Smooth muscle cell (in vitro differentiated cells): ENCODE measurements around the gene PHLDA3. TPM values are rescaled to one million over a fixed set of nuclear protein-coding genes. Genes with fewer than 3 reads are reported as not detected.

Source experiments
- DNase-seq: peaks from one replicate; lab custom pipeline; 2025; ENCODE audit not compliant: unreplicated experiment; lab: John Stamatoyannopoulos, UW
- H2AFZ ChIP-seq: fragments of 200-600 bp; sonication (generic); 2 replicates; pipeline ENCODE4 v1.6.0; 2016; ENCODE audit warnings: antibody characterized with exemption, low read depth, mild to moderate bottlenecking
- H3F3A ChIP-seq: fragments of 200-600 bp; sonication (generic); 2 replicates; pipeline ENCODE4 v1.6.0; 2017; ENCODE audit warnings: antibody characterized with exemption, low read depth
- H3K27ac ChIP-seq: fragments of 200-600 bp; sonication (generic); 2 replicates; pipeline ENCODE4 v1.5.1; 2016; ENCODE audit warnings: low read depth, mild to moderate bottlenecking
- H3K27me3 ChIP-seq: fragments of 200-600 bp; sonication (generic); 2 replicates; pipeline ENCODE4 v1.6.1; 2016; ENCODE audit warnings: low read depth, mild to moderate bottlenecking
- H3K36me3 ChIP-seq: fragments of 200-600 bp; sonication (generic); 2 replicates; pipeline ENCODE4 v1.5.1; 2016; ENCODE audit warnings: low read depth
- H3K4me1 ChIP-seq: fragments of 200-600 bp; sonication (generic); 2 replicates; pipeline ENCODE4 v1.5.1; 2016; ENCODE audit warnings: low read depth
- H3K4me2 ChIP-seq: fragments of 200-600 bp; sonication (generic); 2 replicates; pipeline ENCODE4 v1.6.0; 2016; ENCODE audit warnings: mild to moderate bottlenecking
- H3K4me3 ChIP-seq: fragments of 200-600 bp; sonication (generic); 2 replicates; pipeline ENCODE4 v1.5.1; 2016; ENCODE audit warnings: mild to moderate bottlenecking
- H3K79me2 ChIP-seq: fragments of 200-600 bp; sonication (generic); 2 replicates; pipeline ENCODE4 v1.6.0; 2016; ENCODE audit warnings: low read depth, mild to moderate bottlenecking
- H3K9ac ChIP-seq: fragments of 200-600 bp; sonication (generic); 2 replicates; pipeline ENCODE4 v1.6.0; 2016; ENCODE audit warnings: low read depth
- H3K9me3 ChIP-seq: fragments of 200-600 bp; sonication (generic); replicated peaks from 2 replicates; pipeline ENCODE4 v1.5.1; 2016; ENCODE audit warnings: low read depth
- H4K20me1 ChIP-seq: fragments of 200-600 bp; sonication (generic); 2 replicates; pipeline ENCODE4 v1.6.0; 2016; ENCODE audit warnings: low read depth
- CTCF ChIP-seq: fragments of 200-600 bp; sonication (generic); IDR thresholded peaks from 2 replicates; pipeline ENCODE4 v1.5.1; 2017; ENCODE audit warnings: borderline replicate concordance, mild to moderate bottlenecking, antibody characterized with exemption; ENCODE audit not compliant: insufficient read depth, poor library complexity, severe bottlenecking
- WGBS: methylation state at CpG from one replicate; pipeline ENCODE4 v1.1.7; 2016; ENCODE audit warnings: low lambda C conversion rate; 5-methylcytosine and 5-hydroxymethylcytosine counted together
- polyA plus RNA-seq: library from polyadenylated mRNA; unstranded; fragments of >200 nt; fragmentation: Nextera tagmentation; extraction: Ambion mirVana; gene quantifications from 2 replicates; pipeline ENCODE4 v1.2.1, GENCODE V29; 2016
- total RNA-seq: library from RNA; depleted of rRNA; stranded (reverse); fragments of >200 nt; gene quantifications from 2 replicates; pipeline ENCODE4 v1.2.3, GENCODE V29; 2014

Gene PHLDA3
- total and polyA plus RNA-seq, 2 experiments from 2014 or later, result 87.8 to 340 TPM

GRCh38 chr1:201505503-201505890 lies 36.5 kb upstream of the PHLDA3 start:
- H3K9ac ChIP-seq, result peak overlapping the region; percentile 83
- H2AFZ ChIP-seq, result no peak overlapping the region
- no peak for TF ChIP-seq CTCF
- peaks cover 43% of the 10 kb centered on the region for H3F3A ChIP-seq
- H4K20me1 ChIP-seq, result peaks cover 7% of the 10 kb centered on the region
- H3K27me3 ChIP-seq, result no peaks in the 10 kb centered on the region
- no peaks in the 10 kb centered on the region for H3K36me3 ChIP-seq
- peaks cover 40% of the 10 kb centered on the region for H3K4me1 ChIP-seq
- DNase-seq, result no peak
- peaks cover 48% of the 10 kb centered on the region for H3K79me2 ChIP-seq
- peak overlapping the region; percentile 60 for H3K4me3 ChIP-seq
- no peaks in the 10 kb centered on the region for H3K9me3 ChIP-seq
- H3K27ac ChIP-seq, result peak overlapping the region; percentile 98
- whole genome bisulfite sequencing, result 22% methylated on average over 4 of the region's 4 CpGs
- peak overlapping the region; percentile 81 for H3K4me2 ChIP-seq

- no peaks in the 10 kb centered on the region for H3K27me3 ChIP-seq
- peak overlapping the region; percentile 81 for H3K4me2 ChIP-seq
- H3K27ac ChIP-seq, result peak overlapping the region; percentile 98
- no peaks in the 10 kb centered on the region for H3K36me3 ChIP-seq
- no peaks in the 10 kb centered on the region for H3K9me3 ChIP-seq
- peaks cover 43% of the 10 kb centered on the region for H3F3A ChIP-seq
- WGBS, result 82% methylated on average over 9 of the region's 9 CpGs
- peak overlapping the region; percentile 60 for H3K4me3 ChIP-seq
- H4K20me1 ChIP-seq, result peaks cover 13% of the 10 kb centered on the region
- no peak overlapping the region for H2AFZ ChIP-seq
- H3K79me2 ChIP-seq, result peaks cover 54% of the 10 kb centered on the region
- no peak for TF ChIP-seq CTCF
- H3K9ac ChIP-seq, result peak overlapping the region; percentile 83
- no peak for DNase-seq
- peaks cover 45% of the 10 kb centered on the region for H3K4me1 ChIP-seq
Measured at GRCh38 chr1:201504799-201505502, 36.0 kb upstream of the PHLDA3 start.

GRCh38 chr1:201504179-201504631 lies 35.2 kb upstream of the PHLDA3 start:
- TF ChIP-seq CTCF, result no peak
- Histone ChIP-seq H3K4me2 (peak overlapping the region; percentile 81), H3K27me3 (no peaks in the 10 kb centered on the region), H3K27ac (peak overlapping the region; percentile 98), H3K9me3 (no peaks in the 10 kb centered on the region), H3F3A (peaks cover 38% of the 10 kb centered on the region), H3K4me1 (peaks cover 46% of the 10 kb centered on the region), H3K79me2 (peaks cover 61% of the 10 kb centered on the region), H3K4me3 (peak overlapping the region; percentile 60), H4K20me1 (peaks cover 17% of the 10 kb centered on the region), H3K9ac (peak overlapping the region; percentile 82), H2AFZ (no peak overlapping the region), H3K36me3 (no peaks in the 10 kb centered on the region)
- DNase-seq, result no peak
- 14% methylated on average over 3 of the region's 3 CpGs for WGBS
